GM15510 (cell line): Measurements from ENCODE around the gene BST1.

Experiments used
- POLR2A ChIP-seq: IDR thresholded peaks from 3 replicates; pipeline ENCODE4 v1.6.1; 2011; ENCODE audit warnings: borderline replicate concordance; ENCODE audit not compliant: insufficient read length; ENCODE audit errors: extremely low read depth

Gene BST1, protein sequence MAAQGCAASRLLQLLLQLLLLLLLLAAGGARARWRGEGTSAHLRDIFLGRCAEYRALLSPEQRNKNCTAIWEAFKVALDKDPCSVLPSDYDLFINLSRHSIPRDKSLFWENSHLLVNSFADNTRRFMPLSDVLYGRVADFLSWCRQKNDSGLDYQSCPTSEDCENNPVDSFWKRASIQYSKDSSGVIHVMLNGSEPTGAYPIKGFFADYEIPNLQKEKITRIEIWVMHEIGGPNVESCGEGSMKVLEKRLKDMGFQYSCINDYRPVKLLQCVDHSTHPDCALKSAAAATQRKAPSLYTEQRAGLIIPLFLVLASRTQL

DNA sequence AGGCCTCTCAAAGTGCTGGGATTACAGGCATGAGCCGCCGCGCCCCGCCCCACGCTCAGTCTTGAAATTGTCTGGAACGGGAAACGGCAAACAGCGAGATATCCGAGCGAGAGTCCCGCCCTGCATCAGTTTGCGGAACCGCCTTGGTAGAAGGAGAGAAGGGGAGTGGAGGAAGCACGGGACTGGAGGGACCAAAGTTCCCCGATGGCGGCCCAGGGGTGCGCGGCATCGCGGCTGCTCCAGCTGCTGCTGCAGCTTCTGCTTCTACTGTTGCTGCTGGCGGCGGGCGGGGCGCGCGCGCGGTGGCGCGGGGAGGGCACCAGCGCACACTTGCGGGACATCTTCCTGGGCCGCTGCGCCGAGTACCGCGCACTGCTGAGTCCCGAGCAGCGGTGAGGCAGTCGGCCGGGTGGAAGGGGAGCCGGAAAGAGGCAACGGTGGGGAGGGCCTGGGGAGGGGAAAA, at the start of gene BST1:
TSS of gene BST1 (plus strand) at position 125 of the 463 bp plus-strand sequence. CDS start at position 205, 80 bp downstream.
- TF ChIP-seq POLR2A, result no peak

DNA sequence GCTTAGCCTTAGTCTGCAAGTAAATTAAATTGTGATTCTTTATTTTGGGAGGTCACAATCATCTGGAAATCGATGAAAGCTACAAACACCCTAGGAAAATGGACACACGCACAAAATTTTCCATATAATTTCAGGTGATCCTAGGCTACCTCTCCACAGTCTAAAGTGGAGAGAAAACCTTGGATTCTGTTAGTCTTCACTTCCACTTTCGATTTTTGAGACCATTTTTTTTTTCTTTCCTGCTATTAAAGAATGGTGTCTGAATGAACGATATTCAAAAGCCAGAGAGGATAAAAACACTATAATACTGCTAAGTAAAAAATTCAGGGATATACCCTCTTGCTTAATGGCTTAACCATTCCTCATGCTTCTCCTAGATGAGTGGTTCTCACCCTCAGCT, 49.4 kb upstream of the BST1 start:
- TF ChIP-seq POLR2A, result no peak

GRCh38 chr4:15653864-15654592, 48.8 kb upstream of the BST1 start:
- TF ChIP-seq POLR2A, result no peak

DNA sequence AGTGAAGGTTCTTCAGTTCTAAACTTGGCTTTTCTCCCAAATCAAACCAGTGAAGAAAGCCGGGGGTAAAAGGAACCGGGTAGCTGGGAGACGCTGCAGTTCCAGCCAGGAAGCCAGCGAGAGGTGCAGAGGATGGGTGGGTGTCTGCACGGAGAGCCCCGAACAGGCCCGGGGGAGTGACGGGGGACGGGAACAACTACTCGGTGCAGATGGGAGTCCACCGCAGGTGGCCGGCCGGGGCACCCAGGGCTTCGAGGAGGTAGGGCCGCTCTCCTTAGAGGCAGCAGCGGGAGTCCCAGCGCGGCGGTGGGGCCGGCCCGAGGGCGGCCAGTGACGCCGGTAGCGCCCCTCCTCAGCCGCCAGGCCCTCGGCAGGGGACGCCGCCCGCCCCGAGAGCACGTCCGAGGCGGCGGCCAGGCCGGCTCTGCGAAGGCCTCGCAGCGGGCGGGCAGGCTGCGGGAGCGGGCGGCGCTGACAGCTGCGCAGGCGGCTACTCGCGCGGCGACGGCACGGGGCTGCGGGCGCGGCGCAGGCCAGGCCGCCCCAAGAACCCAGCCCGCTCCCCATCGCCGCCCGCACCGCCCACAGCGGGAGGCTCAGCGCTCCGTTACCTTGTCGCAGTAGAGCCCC, 48.2 kb upstream of the BST1 start:
- no peak for TF ChIP-seq POLR2A

- TF ChIP-seq POLR2A, result peak; percentile 87
These were observed 47.4 kb upstream of the BST1 start, which contains the start of gene FBXL5 for GRCh38 chr4:15655223-15656037. TSS of gene FBXL5 (minus strand) at chr4:15655357. CDS start at chr4:15655287, 70 bp downstream.

DNA sequence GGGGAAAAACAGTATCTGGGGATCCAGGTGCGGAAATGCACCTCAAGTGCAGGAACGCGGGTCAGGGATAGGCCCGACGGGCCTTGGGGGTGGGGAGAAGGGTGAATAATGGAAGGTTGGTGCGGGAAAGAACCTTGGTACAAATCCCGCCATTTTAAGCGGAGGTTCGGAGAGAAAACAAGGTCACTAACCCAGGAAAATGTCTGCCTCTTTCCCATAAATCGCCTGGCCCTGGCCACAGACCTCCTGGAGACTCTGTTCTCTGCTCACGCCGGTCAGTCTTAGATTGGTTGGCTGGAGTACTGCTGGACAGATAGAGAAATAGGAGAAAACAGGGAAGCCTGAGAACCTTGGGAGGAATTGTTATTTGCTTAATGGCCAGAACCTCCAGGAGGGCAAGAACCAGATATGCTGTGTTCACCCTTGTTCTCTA, 46.8 kb upstream of the BST1 start:
- TF ChIP-seq POLR2A, result no peak

DNA sequence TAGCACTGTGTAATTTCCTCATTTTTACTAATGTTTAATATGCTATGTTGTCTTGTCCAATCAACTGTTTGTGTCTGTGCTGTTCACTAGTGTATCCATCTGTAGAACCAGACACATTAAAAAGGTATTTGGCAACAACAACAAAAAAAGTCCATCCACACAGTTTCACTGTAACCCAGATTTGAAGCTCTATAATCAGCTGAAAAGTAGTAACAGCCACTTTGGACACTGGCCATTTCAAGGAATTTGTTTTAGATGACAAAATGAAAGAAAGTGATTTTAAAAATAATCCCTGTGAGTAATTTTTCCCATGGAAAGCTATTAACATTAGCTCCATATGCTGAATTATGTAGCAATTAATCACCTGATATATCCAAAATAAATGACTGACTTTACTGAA, 45.5 kb upstream of the BST1 start:
- no peak for TF ChIP-seq POLR2A

DNA sequence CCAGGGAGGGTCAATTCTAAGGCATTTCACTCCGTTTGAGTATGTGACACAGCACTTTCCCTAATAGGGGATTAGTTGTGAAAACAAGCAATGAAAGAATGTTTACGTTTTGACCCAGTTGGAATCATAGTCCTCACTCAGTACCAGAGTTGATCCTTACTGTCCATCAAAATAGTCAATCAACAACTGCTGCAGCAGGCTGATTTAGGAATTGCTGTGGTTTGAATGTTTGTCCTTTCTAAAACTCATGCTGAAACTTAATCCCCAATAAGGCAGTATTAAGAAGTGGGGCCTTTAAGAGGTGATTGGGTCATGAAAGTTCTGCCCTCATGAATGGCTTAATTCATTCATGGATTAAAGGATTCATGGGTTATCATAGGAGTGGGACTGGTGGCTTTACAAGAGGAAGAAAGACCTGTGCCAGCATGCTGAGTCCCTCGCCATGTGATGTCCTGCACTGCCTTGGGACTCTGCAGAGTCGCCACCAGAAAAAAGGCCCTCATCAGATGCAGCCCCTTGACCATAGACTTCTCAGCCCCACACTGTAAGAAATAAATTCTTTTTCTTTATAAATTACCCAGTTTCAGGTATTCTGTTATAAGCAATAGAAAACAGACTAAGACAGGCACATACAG, 44.6 kb upstream of the BST1 start:
- no peak for TF ChIP-seq POLR2A

- no peak for TF ChIP-seq POLR2A
These were observed 44.1 kb upstream of the BST1 start for GRCh38 chr4:15658781-15659180.

- no peak for TF ChIP-seq POLR2A
These were observed 42.9 kb upstream of the BST1 start for GRCh38 chr4:15659768-15660570.

DNA sequence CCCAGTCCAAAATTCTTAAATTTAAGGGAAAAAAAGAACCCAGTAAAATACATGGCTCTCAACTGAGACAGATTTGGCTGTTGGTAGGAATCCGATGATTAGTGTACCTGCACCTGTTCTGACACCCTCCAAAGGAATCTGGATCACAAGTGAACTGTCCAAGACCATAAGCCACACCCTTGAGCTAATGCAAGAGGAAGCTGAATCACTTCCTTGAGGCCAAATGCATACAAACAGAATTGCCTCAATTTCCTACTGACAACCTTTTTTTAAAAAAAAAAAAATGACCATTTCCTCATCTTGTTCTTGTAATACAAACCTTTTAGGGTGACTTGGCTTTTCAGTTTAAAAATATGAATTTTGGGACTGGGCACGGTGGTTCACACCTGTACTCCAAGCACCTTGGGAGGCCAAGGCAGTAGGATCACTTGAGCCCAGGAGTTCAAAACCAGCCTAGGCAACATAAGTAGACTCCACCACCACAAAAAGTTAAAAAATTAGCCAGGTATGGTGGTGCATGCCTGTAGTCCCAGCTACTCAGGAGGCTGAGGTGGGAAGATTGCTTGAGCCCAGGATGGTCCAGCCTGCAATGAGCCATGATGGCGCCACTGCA, 37.0 kb upstream of the BST1 start:
- no peak for TF ChIP-seq POLR2A

GRCh38 chr4:15667006-15667405, 35.9 kb upstream of the BST1 start:
- no peak for TF ChIP-seq POLR2A
